Hepatocyte (in vitro differentiated cells): ENCODE results near the gene ALOXE3. TPM values are rescaled to one million over a fixed set of nuclear protein-coding genes. Genes with fewer than 3 reads are reported as not detected.

Experiments
- DNase-seq: peaks from one replicate; pipeline ENCODE4 v3.0.0-alpha.2; 2016; ENCODE audit warnings: low spot score
- H2AFZ ChIP-seq: fragments of 200-600 bp; sonication (generic); 2 replicates; pipeline ENCODE4 v1.6.0; 2016; ENCODE audit warnings: antibody characterized with exemption, mild to moderate bottlenecking
- H3K27ac ChIP-seq: fragments of 200-600 bp; sonication (generic); 2 replicates; pipeline ENCODE4 v1.5.1; 2016; ENCODE audit warnings: mild to moderate bottlenecking
- H3K27me3 ChIP-seq: fragments of 200-600 bp; sonication (generic); 2 replicates; pipeline ENCODE4 v1.6.1; 2016
- H3K36me3 ChIP-seq: fragments of 200-600 bp; sonication (generic); replicated peaks from 2 replicates; pipeline ENCODE4 v1.5.1; 2016; ENCODE audit warnings: low read depth; ENCODE audit not compliant: insufficient read depth
- H3K4me1 ChIP-seq: fragments of 200-600 bp; sonication (generic); 2 replicates; pipeline ENCODE4 v1.5.1; 2016; ENCODE audit warnings: mild to moderate bottlenecking, moderate library complexity; ENCODE audit not compliant: insufficient read depth
- H3K4me2 ChIP-seq: fragments of 200-600 bp; sonication (generic); 2 replicates; pipeline ENCODE4 v1.6.0; 2016
- H3K4me3 ChIP-seq: fragments of 200-600 bp; sonication (generic); 2 replicates; pipeline ENCODE4 v1.5.1; 2016; ENCODE audit warnings: mild to moderate bottlenecking
- H3K79me2 ChIP-seq: fragments of 200-600 bp; sonication (generic); 2 replicates; pipeline ENCODE4 v1.6.0; 2017; ENCODE audit warnings: mild to moderate bottlenecking
- H3K9me2 ChIP-seq: fragments of 200-600 bp; sonication (generic); replicated peaks from 2 replicates; pipeline ENCODE4 v1.6.0; 2017; ENCODE audit warnings: mild to moderate bottlenecking; ENCODE audit not compliant: insufficient read depth
- H3K9me3 ChIP-seq: fragments of 200-600 bp; sonication (generic); 2 replicates; pipeline ENCODE4 v1.5.1; 2016; ENCODE audit warnings: low read depth, mild to moderate bottlenecking
- H4K20me1 ChIP-seq: fragments of 200-600 bp; sonication (generic); 2 replicates; pipeline ENCODE4 v1.6.0; 2016; ENCODE audit warnings: mild to moderate bottlenecking; ENCODE audit not compliant: insufficient read depth, poor library complexity, severe bottlenecking
- CTCF ChIP-seq: fragments of 200-600 bp; sonication (generic); IDR thresholded peaks from 2 replicates; pipeline ENCODE4 v1.5.1; 2016; ENCODE audit warnings: antibody characterized with exemption, mild to moderate bottlenecking; ENCODE audit not compliant: poor library complexity
- EZH2 ChIP-seq: fragments of 200-600 bp; sonication (generic); IDR thresholded peaks from 2 replicates; pipeline ENCODE4 v1.6.1; 2016; ENCODE audit warnings: antibody characterized with exemption, mild to moderate bottlenecking, borderline replicate concordance
- EZH2phosphoT487 ChIP-seq: fragments of 200-600 bp; sonication (generic); IDR thresholded peaks from one replicate; pipeline ENCODE4 v1.6.1; 2018; ENCODE audit warnings: antibody characterized with exemption, mild to moderate bottlenecking, low read depth, moderate library complexity; ENCODE audit not compliant: unreplicated experiment, severe bottlenecking
- WGBS: methylation state at CpG from one replicate; pipeline ENCODE4 v1.1.6; 2016; ENCODE audit warnings: low lambda C conversion rate; ENCODE audit errors: missing lambda C conversion rate; 5-methylcytosine and 5-hydroxymethylcytosine counted together
- polyA plus RNA-seq: library from polyadenylated mRNA; unstranded; fragments of >200 nt; fragmentation: Nextera tagmentation; extraction: Ambion mirVana; gene quantifications from 2 replicates; pipeline ENCODE4 v1.2.1, GENCODE V29; 2016
- total RNA-seq: library from RNA; depleted of rRNA; stranded (reverse); fragments of >200 nt; gene quantifications from 2 replicates; pipeline ENCODE4 v1.2.3, GENCODE V29; 2014

Gene ALOXE3
- total and polyA plus RNA-seq, 2 experiments from 2014 or later: 0.77 to 1.5 TPM

GRCh38 chr17:8071496-8071895, 46.8 kb downstream of the ALOXE3 start:
- Histone ChIP-seq H4K20me1 (no peaks in the 10 kb centered on the region), H3K27ac (no peak overlapping the region), H3K79me2 (no peaks in the 10 kb centered on the region), H2AFZ (no peak overlapping the region), H3K9me2 (no peaks in the 10 kb centered on the region), H3K4me1 (peaks cover 21% of the 10 kb centered on the region), H3K4me3 (no peak overlapping the region), H3K27me3 (peaks cover 51% of the 10 kb centered on the region), H3K36me3 (no peaks in the 10 kb centered on the region), H3K4me2 (no peak overlapping the region), H3K9me3 (no peaks in the 10 kb centered on the region)
- no peak for DNase-seq
- TF ChIP-seq CTCF: no peak
- no peak for TF ChIP-seq EZH2phosphoT487
- TF ChIP-seq EZH2: no peak
- 90% methylated on average over 12 of the region's 12 CpGs for WGBS

GRCh38 chr17:8069587-8069860, 48.8 kb downstream of the ALOXE3 start:
- Histone ChIP-seq H3K4me1 (peaks cover 21% of the 10 kb centered on the region), H3K27me3 (peaks cover 43% of the 10 kb centered on the region), H3K36me3 (no peaks in the 10 kb centered on the region), H3K4me2 (no peak overlapping the region), H3K27ac (no peak overlapping the region), H3K9me3 (no peaks in the 10 kb centered on the region), H4K20me1 (no peaks in the 10 kb centered on the region), H2AFZ (no peak overlapping the region), H3K9me2 (no peaks in the 10 kb centered on the region), H3K4me3 (no peak overlapping the region), H3K79me2 (no peaks in the 10 kb centered on the region)
- no peak for DNase-seq
- 63% methylated on average over 3 of the region's 3 CpGs for WGBS
- TF ChIP-seq EZH2phosphoT487 (no peak), CTCF (no peak), EZH2 (no peak)

- no peaks in the 10 kb centered on the region for H3K36me3 ChIP-seq
- peaks cover 38% of the 10 kb centered on the region for H3K27me3 ChIP-seq
- H3K9me2 ChIP-seq: no peaks in the 10 kb centered on the region
- H3K4me2 ChIP-seq: peak overlapping the region; percentile 8
- H3K79me2 ChIP-seq: no peaks in the 10 kb centered on the region
- TF ChIP-seq EZH2 (no peak), EZH2phosphoT487 (no peak), CTCF (no peak)
- peak overlapping the region; percentile 46 for H3K27ac ChIP-seq
- H4K20me1 ChIP-seq: no peaks in the 10 kb centered on the region
- H3K9me3 ChIP-seq: no peaks in the 10 kb centered on the region
- DNase-seq: no peak
- H3K4me3 ChIP-seq: no peak overlapping the region
- 59% methylated on average over 9 of the region's 9 CpGs for WGBS
- H3K4me1 ChIP-seq: peaks cover 21% of the 10 kb centered on the region
- no peak overlapping the region for H2AFZ ChIP-seq
Measured at GRCh38 chr17:8068736-8069586, 49.4 kb downstream of the ALOXE3 start.

GRCh38 chr17:8067806-8068205, 50.5 kb downstream of the ALOXE3 start:
- H3K4me2 ChIP-seq: no peak overlapping the region
- H2AFZ ChIP-seq: no peak overlapping the region
- 76% methylated on average over 4 of the region's 4 CpGs for WGBS
- H3K4me1 ChIP-seq: peaks cover 14% of the 10 kb centered on the region
- H3K9me2 ChIP-seq: no peaks in the 10 kb centered on the region
- H3K9me3 ChIP-seq: no peaks in the 10 kb centered on the region
- no peak for DNase-seq
- no peak overlapping the region for H3K4me3 ChIP-seq
- no peak for TF ChIP-seq CTCF
- no peak for TF ChIP-seq EZH2
- TF ChIP-seq EZH2phosphoT487: no peak
- H3K27ac ChIP-seq: no peak overlapping the region
- no peaks in the 10 kb centered on the region for H4K20me1 ChIP-seq
- peaks cover 33% of the 10 kb centered on the region for H3K27me3 ChIP-seq
- H3K36me3 ChIP-seq: no peaks in the 10 kb centered on the region
- no peaks in the 10 kb centered on the region for H3K79me2 ChIP-seq
